ENCODE measurements around the gene PAPPA.

PAPPA gene

DNA sequence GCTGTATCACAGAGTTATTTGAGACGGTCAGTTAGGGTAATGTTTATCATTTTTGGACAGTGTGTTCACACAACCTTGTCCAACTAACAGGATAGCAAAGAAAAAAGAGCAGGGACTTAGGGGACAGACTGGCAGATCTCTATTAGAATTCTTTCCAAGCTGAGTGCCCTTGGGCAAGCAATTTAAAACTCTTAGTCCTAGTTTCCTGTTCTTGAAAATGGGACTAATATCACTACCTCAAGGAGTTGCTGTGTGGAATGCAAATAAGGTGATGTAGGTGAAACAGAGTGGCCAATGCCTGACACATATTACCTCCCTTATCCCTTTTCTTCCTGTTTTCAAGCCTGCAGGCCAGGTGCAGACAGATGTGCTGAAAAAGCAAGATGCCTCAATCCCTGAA, 186.7 kb downstream of the PAPPA start:
- TF ChIP-seq, protein P1, sequence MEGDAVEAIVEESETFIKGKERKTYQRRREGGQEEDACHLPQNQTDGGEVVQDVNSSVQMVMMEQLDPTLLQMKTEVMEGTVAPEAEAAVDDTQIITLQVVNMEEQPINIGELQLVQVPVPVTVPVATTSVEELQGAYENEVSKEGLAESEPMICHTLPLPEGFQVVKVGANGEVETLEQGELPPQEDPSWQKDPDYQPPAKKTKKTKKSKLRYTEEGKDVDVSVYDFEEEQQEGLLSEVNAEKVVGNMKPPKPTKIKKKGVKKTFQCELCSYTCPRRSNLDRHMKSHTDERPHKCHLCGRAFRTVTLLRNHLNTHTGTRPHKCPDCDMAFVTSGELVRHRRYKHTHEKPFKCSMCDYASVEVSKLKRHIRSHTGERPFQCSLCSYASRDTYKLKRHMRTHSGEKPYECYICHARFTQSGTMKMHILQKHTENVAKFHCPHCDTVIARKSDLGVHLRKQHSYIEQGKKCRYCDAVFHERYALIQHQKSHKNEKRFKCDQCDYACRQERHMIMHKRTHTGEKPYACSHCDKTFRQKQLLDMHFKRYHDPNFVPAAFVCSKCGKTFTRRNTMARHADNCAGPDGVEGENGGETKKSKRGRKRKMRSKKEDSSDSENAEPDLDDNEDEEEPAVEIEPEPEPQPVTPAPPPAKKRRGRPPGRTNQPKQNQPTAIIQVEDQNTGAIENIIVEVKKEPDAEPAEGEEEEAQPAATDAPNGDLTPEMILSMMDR (conservative IDR thresholded peaks at IDR 0.05; ENCODE audit: low read length): no peak
- TF ChIP-seq EZH2phosphoT487 (IDR thresholded peaks at IDR 0.05; ENCODE audit: borderline replicate concordance): no peak
- no peak overlapping the region for H3K4me3 ChIP-seq (ENCODE audit: low read length, poor library complexity, severe bottlenecking)

DNA sequence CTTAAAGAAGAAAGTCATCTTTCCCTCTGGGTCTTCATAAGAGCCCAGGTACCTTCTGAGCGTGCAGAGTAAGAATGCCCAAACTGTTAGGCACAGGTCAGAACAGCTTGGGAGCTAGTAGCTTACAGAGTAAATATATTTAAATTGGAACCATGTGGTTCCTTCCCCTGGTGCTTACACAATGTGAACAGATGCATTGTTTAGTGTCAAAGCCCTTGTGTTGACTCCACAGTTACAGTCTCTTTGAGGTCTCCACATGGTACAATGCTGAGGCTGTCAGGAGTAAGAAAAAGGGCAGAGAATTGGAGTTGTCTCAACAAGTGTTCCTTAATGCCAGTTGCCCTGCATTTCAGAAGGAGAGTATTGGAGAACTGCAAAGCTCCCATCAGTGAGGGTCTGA, 188.5 kb downstream of the PAPPA start:
- Histone ChIP-seq H3K4me3 (ENCODE audit: low read length, poor library complexity, severe bottlenecking) (no peak overlapping the region), H3K4me1 (ENCODE audit: insufficient read depth, low read length, poor library complexity, severe bottlenecking) (no peaks in the 10 kb centered on the region), H3K36me3 (ENCODE audit: insufficient read depth, low read length) (no peaks in the 10 kb centered on the region), H3K79me2 (ENCODE audit: insufficient read depth, low read length) (no peaks in the 10 kb centered on the region), H3F3A (ENCODE audit: low read depth) (no peaks in the 10 kb centered on the region), H2AFZ (ENCODE audit: low read length) (no peak overlapping the region), H3K27me3 (ENCODE audit: insufficient read depth, low read length, poor library complexity, severe bottlenecking) (no peaks in the 10 kb centered on the region), H3K9ac (ENCODE audit: low read depth, low read length, poor library complexity, severe bottlenecking) (no peak overlapping the region), H3K9me3 (ENCODE audit: insufficient read depth, low read depth, low read length) (peaks cover 4% of the 10 kb centered on the region; the same call in 1 of the 2 replicates), H3K9me2 (replicated peaks; ENCODE audit: low read depth, low read length) (no peaks in the 10 kb centered on the region), H3K4me2 (ENCODE audit: low read depth, low read length, poor library complexity, severe bottlenecking) (no peak overlapping the region), H4K20me1 (ENCODE audit: insufficient read depth, low read length, poor library complexity, severe bottlenecking) (no peaks in the 10 kb centered on the region)
- TF ChIP-seq EZH2phosphoT487 (IDR thresholded peaks at IDR 0.05; ENCODE audit: borderline replicate concordance): no peak
- TF ChIP-seq, protein P1 (conservative IDR thresholded peaks at IDR 0.05; ENCODE audit: low read length): no peak

More for the DNA sequence above, 186.7 kb downstream of the PAPPA start:
- H3K9ac ChIP-seq (ENCODE audit: low read depth, low read length, poor library complexity, severe bottlenecking): no peak overlapping the region
- H3F3A ChIP-seq (ENCODE audit: low read depth): no peaks in the 10 kb centered on the region
- H3K9me2 ChIP-seq (replicated peaks; ENCODE audit: low read depth, low read length): no peaks in the 10 kb centered on the region
- H3K4me2 ChIP-seq (ENCODE audit: low read depth, low read length, poor library complexity, severe bottlenecking): no peak overlapping the region
- H3K27me3 ChIP-seq (ENCODE audit: insufficient read depth, low read length, poor library complexity, severe bottlenecking): no peaks in the 10 kb centered on the region
- no peaks in the 10 kb centered on the region for H3K36me3 ChIP-seq (ENCODE audit: insufficient read depth, low read length)
- H4K20me1 ChIP-seq (ENCODE audit: insufficient read depth, low read length, poor library complexity, severe bottlenecking): no peaks in the 10 kb centered on the region
- H2AFZ ChIP-seq (ENCODE audit: low read length): no peak overlapping the region
- peaks cover 2% of the 10 kb centered on the region; the same call in 1 of the 2 replicates for H3K9me3 ChIP-seq (ENCODE audit: insufficient read depth, low read depth, low read length)
- H3K79me2 ChIP-seq (ENCODE audit: insufficient read depth, low read length): no peaks in the 10 kb centered on the region
- H3K4me1 ChIP-seq (ENCODE audit: insufficient read depth, low read length, poor library complexity, severe bottlenecking): no peaks in the 10 kb centered on the region

DNA sequence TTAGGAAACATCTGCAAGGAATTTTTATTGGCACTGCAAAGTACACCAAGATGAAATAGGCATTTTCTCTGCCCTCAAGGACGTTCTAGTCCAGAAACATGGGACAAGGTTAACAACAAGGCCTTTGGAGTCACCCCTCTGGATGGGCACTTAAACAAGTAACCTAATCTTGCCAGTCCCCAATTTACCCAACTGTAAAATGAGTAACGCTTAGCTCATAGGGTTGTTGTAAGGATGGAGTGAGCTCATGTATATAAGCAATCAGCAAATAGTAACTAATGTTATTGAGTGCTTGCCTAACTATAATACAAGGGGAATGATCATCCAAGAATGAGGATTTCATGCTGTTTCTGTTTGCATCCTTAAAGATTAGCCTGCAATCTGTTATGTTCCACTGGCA, 189.3 kb downstream of the PAPPA start:
- no peaks in the 10 kb centered on the region for H3K36me3 ChIP-seq (ENCODE audit: insufficient read depth, low read length)
- no peak overlapping the region for H3K4me3 ChIP-seq (ENCODE audit: low read length, poor library complexity, severe bottlenecking)
- H4K20me1 ChIP-seq (ENCODE audit: insufficient read depth, low read length, poor library complexity, severe bottlenecking): no peaks in the 10 kb centered on the region
- no peak overlapping the region for H2AFZ ChIP-seq (ENCODE audit: low read length)
- peaks cover 4% of the 10 kb centered on the region; the same call in 1 of the 2 replicates for H3K9me3 ChIP-seq (ENCODE audit: insufficient read depth, low read depth, low read length)
- H3K4me2 ChIP-seq (ENCODE audit: low read depth, low read length, poor library complexity, severe bottlenecking): no peak overlapping the region
- H3F3A ChIP-seq (ENCODE audit: low read depth): no peaks in the 10 kb centered on the region
- no peak overlapping the region for H3K9ac ChIP-seq (ENCODE audit: low read depth, low read length, poor library complexity, severe bottlenecking)
- no peak for TF ChIP-seq EZH2phosphoT487 (IDR thresholded peaks at IDR 0.05; ENCODE audit: borderline replicate concordance)
- TF ChIP-seq, protein P1 (conservative IDR thresholded peaks at IDR 0.05; ENCODE audit: low read length): no peak
- H3K79me2 ChIP-seq (ENCODE audit: insufficient read depth, low read length): no peaks in the 10 kb centered on the region
- no peaks in the 10 kb centered on the region for H3K27me3 ChIP-seq (ENCODE audit: insufficient read depth, low read length, poor library complexity, severe bottlenecking)
- no peaks in the 10 kb centered on the region for H3K9me2 ChIP-seq (replicated peaks; ENCODE audit: low read depth, low read length)
- H3K4me1 ChIP-seq (ENCODE audit: insufficient read depth, low read length, poor library complexity, severe bottlenecking): no peaks in the 10 kb centered on the region
